ENCODE data around the gene PISD.

PISD gene

GRCh38 chr22:31628969-31629708, 32.9 kb downstream of the PISD start:
- TF ChIP-seq CTCF (IDR thresholded peaks at IDR 0.05; ENCODE audit: insufficient read depth, missing control alignments) = no peak
- DNase-seq (ENCODE audit: insufficient read length, low spot score) (no peak), FAIRE-seq (no peak)

- DNase-seq (ENCODE audit: insufficient read length, low spot score) (no peak), FAIRE-seq (no peak)
- no peak for TF ChIP-seq CTCF (IDR thresholded peaks at IDR 0.05; ENCODE audit: insufficient read depth, missing control alignments)
These were observed 33.7 kb downstream of the PISD start for GRCh38 chr22:31628362-31628761.

GRCh38 chr22:31627223-31627731, 34.7 kb downstream of the PISD start:
- TF ChIP-seq CTCF (IDR thresholded peaks at IDR 0.05; ENCODE audit: insufficient read depth, missing control alignments) = no peak
- FAIRE-seq = no peak
- DNase-seq (ENCODE audit: insufficient read length, low spot score) = no peak

GRCh38 chr22:31626427-31627150, 35.4 kb downstream of the PISD start:
- FAIRE-seq (no peak), DNase-seq (ENCODE audit: insufficient read length, low spot score) (no peak)
- TF ChIP-seq CTCF (IDR thresholded peaks at IDR 0.05; ENCODE audit: insufficient read depth, missing control alignments) = no peak

GRCh38 chr22:31625661-31626426, 36.2 kb downstream of the PISD start:
- DNase-seq (ENCODE audit: insufficient read length, low spot score) (no peak), FAIRE-seq (no peak)
- TF ChIP-seq CTCF (IDR thresholded peaks at IDR 0.05; ENCODE audit: insufficient read depth, missing control alignments) = no peak

- FAIRE-seq = no peak
- DNase-seq (ENCODE audit: insufficient read length, low spot score) = no peak
- TF ChIP-seq CTCF (IDR thresholded peaks at IDR 0.05; ENCODE audit: insufficient read depth, missing control alignments) = no peak
These were observed 36.8 kb downstream of the PISD start for GRCh38 chr22:31625257-31625640.
